ENCODE measurements around the gene NAA20.

Gene NAA20

GRCh38 chr20:20073801-20074371 lies 56.7 kb downstream of the NAA20 start:
- no peak for DNase-seq (ENCODE audit: low read depth in 4 of 4, low spot score in 1 of 4)

GRCh38 chr20:20075032-20075431 lies 57.9 kb downstream of the NAA20 start:
- no peak for DNase-seq (ENCODE audit: low read depth in 4 of 4, low spot score in 1 of 4)

- DNase-seq (ENCODE audit: low read depth in 4 of 4, low spot score in 1 of 4) = no peak
These were observed 59.3 kb downstream of the NAA20 start for GRCh38 chr20:20076297-20077065.

- no peak for DNase-seq (ENCODE audit: low read depth in 4 of 4, low spot score in 1 of 4)
These were observed 60.9 kb downstream of the NAA20 start for GRCh38 chr20:20078041-20078440.

GRCh38 chr20:20079102-20079784 lies 62.1 kb downstream of the NAA20 start:
- no peak for DNase-seq (ENCODE audit: low read depth in 4 of 4, low spot score in 1 of 4)

Data from stimulated activated CD4-positive, alpha-beta T cell treated with anti-CD3 and anti-CD28 coated beads, Interleukin-1b, Interleukin-23, amount 100 ng/mL, for 24 hours (primary cell).